Ectodermal cell (in vitro differentiated cells): Measurements from ENCODE around the gene PPP1R13L.
"Not testable (repeated sequence)": the region's sequence is repeated elsewhere in the genome, so short reads cannot be mapped to it uniquely, and the experiment has no call there.

Experiments
- H3K27ac ChIP-seq: 2 replicates; pipeline ENCODE4 v1.7.0; 2013; ENCODE audit warnings: mild to moderate bottlenecking, low read depth, low read length; ENCODE audit not compliant: insufficient read depth, poor library complexity, severe bottlenecking
- H3K27me3 ChIP-seq: 2 replicates; pipeline ENCODE4 v1.7.0; 2013; ENCODE audit warnings: mild to moderate bottlenecking, low read length; ENCODE audit not compliant: insufficient read depth, control insufficient read depth, poor library complexity, severe bottlenecking
- H3K36me3 ChIP-seq: one replicate; pipeline ENCODE4 v1.7.0; 2013; ENCODE audit warnings: low read length; ENCODE audit not compliant: control insufficient read depth, insufficient read depth
- H3K4me1 ChIP-seq: one replicate; pipeline ENCODE4 v1.7.0; 2013; ENCODE audit warnings: low read length; ENCODE audit not compliant: control insufficient read depth, insufficient read depth
- H3K4me3 ChIP-seq: 2 replicates; pipeline ENCODE4 v1.7.0; 2013; ENCODE audit warnings: low read depth, low read length, control low read depth; ENCODE audit not compliant: insufficient read depth
- H3K9me3 ChIP-seq: 2 replicates; pipeline ENCODE4 v1.7.0; 2013; ENCODE audit warnings: mild to moderate bottlenecking, low read length, moderate library complexity; ENCODE audit not compliant: control insufficient read depth
- WGBS, 2 experiments: methylation state at CpG; one replicate each; pipeline ENCODE4 v1.1.7; 2013; ENCODE audit warnings: missing lambda C conversion rate in 2 of 2; 5-methylcytosine and 5-hydroxymethylcytosine counted together

PPP1R13L gene

GRCh38 chr19:45407585-45407984 is 2.7 kb upstream of the PPP1R13L start:
- Histone ChIP-seq H3K4me1 (peaks cover 17% of the 10 kb centered on the region), H3K4me3 (peak overlapping the region; percentile 85), H3K27me3 (peaks cover 29% of the 10 kb centered on the region)
- WGBS, 2 experiments: 90 to 91% methylated on average over 5 of the region's 5 CpGs
- H3K9me3 ChIP-seq, H3K27ac ChIP-seq, H3K36me3 ChIP-seq: not testable (repeated sequence)

GRCh38 chr19:45407091-45407375 is 2.2 kb upstream of the PPP1R13L start:
- WGBS, 2 experiments: 1 to 2% methylated on average over 10 of the region's 10 CpGs
- H3K27me3 ChIP-seq: peaks cover 34% of the 10 kb centered on the region
- H3K9me3 ChIP-seq: no peaks in the 10 kb centered on the region
- peaks cover 22% of the 10 kb centered on the region for H3K4me1 ChIP-seq
- peak overlapping the region; percentile 85 for H3K4me3 ChIP-seq
- H3K27ac ChIP-seq: no peak overlapping the region
- peaks cover 6% of the 10 kb centered on the region for H3K36me3 ChIP-seq

- no peaks in the 10 kb centered on the region for H3K9me3 ChIP-seq
- 0% methylated on average over 51 of the region's 51 CpGs for WGBS, 2 experiments
- H3K4me1 ChIP-seq: peaks cover 22% of the 10 kb centered on the region
- H3K27me3 ChIP-seq: peaks cover 40% of the 10 kb centered on the region
- peaks cover 6% of the 10 kb centered on the region for H3K36me3 ChIP-seq
- H3K27ac ChIP-seq: peak within 1 kb of the TSS; percentile 99
- H3K4me3 ChIP-seq: peak within 1 kb of the TSS; percentile 85
Measured at GRCh38 chr19:45406226-45407090, 1.6 kb upstream of the PPP1R13L start, which contains the start of gene POLR1G. POLR1G (plus strand) TSS chr19:45406644; CDS start chr19:45406697, 53 bp downstream.

DNA sequence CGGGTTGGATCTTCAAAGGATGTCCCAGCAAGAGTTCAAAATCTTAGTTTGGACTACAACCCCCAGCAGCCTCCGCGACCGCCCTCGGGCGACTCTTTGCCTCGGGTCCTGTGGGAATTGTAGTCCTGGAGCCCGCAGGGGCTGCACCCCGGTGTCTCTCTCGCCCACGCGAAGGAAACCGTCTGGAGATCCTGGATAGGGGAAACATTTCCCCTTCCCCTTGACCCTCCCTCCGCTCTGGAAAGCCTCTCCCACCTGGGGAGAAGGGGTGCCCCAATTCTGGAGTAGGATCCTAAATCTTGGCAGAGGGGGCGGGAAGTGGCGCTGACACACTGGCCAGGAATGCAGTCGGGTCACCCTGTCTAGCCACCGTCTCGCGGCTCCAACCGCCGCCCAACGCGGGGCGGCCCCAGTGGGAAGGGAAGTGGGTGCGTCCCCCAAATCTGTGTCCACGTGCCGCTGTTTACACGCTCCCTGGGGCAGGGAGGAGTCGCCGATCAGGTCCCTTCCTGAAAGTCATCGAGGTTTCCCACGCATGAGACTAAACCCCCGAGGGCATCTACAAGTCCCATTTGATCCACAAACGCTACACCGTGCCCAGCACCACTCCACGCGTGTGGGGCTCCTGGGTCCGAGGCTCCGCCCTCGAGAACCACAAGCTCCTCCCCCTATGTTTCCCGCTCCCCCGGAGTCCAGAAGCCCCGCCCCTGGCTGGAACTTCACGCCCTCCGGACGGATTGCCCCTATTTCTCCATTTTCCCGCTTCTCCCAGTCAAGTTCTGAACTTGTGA is 761 bp upstream of the PPP1R13L start:
- peaks cover 41% of the 10 kb centered on the region for H3K27me3 ChIP-seq
- 1% methylated on average over 48 of the region's 48 CpGs for WGBS, 2 experiments
- peak overlapping the region; percentile 85 for H3K4me3 ChIP-seq
- no peaks in the 10 kb centered on the region for H3K9me3 ChIP-seq
- no peaks in the 10 kb centered on the region for H3K36me3 ChIP-seq
- H3K4me1 ChIP-seq: peaks cover 22% of the 10 kb centered on the region
- H3K27ac ChIP-seq: peak overlapping the region; percentile 99

GRCh38 chr19:45403781-45404556 is 900 bp downstream of the PPP1R13L start:
- Histone ChIP-seq H3K4me3 (peak overlapping the region; percentile 85), H3K27ac (no peak overlapping the region), H3K36me3 (no peaks in the 10 kb centered on the region), H3K4me1 (peaks cover 22% of the 10 kb centered on the region), H3K9me3 (no peaks in the 10 kb centered on the region), H3K27me3 (peaks cover 41% of the 10 kb centered on the region)
- WGBS, 2 experiments: 9 to 12% methylated on average over 25 of the region's 25 CpGs

- H3K36me3 ChIP-seq: no peaks in the 10 kb centered on the region
- peaks cover 46% of the 10 kb centered on the region for H3K27me3 ChIP-seq
- H3K27ac ChIP-seq: no peak overlapping the region
- WGBS, 2 experiments: 81 to 83% methylated on average over 4 of the region's 4 CpGs
- no peaks in the 10 kb centered on the region for H3K9me3 ChIP-seq
- no peak overlapping the region for H3K4me3 ChIP-seq
- peaks cover 27% of the 10 kb centered on the region for H3K4me1 ChIP-seq
Measured at GRCh38 chr19:45403272-45403671, 1.6 kb downstream of the PPP1R13L start.

GRCh38 chr19:45402298-45403061 is 2.4 kb downstream of the PPP1R13L start:
- 19 to 20% methylated on average over 40 of the region's 40 CpGs for WGBS, 2 experiments

GRCh38 chr19:45401815-45402214 is 3.1 kb downstream of the PPP1R13L start:
- Histone ChIP-seq H3K36me3 (no peaks in the 10 kb centered on the region), H3K9me3 (no peaks in the 10 kb centered on the region), H3K4me3 (no peak overlapping the region), H3K27me3 (peaks cover 46% of the 10 kb centered on the region), H3K27ac (no peak overlapping the region), H3K4me1 (peaks cover 27% of the 10 kb centered on the region)
- WGBS, 2 experiments: 93 to 96% methylated on average over 6 of the region's 6 CpGs

More at GRCh38 chr19:45402298-45403061, 2.4 kb downstream of the PPP1R13L start:
- Histone ChIP-seq H3K4me3 (peak overlapping the region; percentile 11), H3K27me3 (peaks cover 46% of the 10 kb centered on the region), H3K4me1 (peaks cover 27% of the 10 kb centered on the region), H3K36me3 (no peaks in the 10 kb centered on the region), H3K9me3 (no peaks in the 10 kb centered on the region), H3K27ac (no peak overlapping the region)

DNA sequence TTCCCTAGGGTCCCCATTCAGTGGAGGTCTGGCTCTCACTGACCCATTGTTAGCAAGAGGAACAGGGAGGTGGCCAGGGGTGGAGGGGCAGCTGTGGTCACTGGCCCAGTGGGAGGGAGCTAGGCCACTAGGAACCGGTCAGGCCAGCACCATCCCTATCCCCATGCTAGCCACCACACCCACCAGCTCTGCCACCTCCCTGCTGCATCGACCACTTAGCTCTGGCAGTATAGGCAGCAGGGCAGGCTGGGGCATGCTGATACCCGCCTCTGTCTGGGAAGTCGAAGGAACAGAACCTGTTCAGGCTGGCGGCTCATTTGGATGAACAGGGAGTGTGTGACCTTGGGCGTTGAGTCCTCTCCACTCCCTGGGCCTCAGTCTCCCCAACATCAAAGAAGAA is 4.7 kb downstream of the PPP1R13L start:
- peaks cover 52% of the 10 kb centered on the region for H3K27me3 ChIP-seq
- H3K36me3 ChIP-seq: no peaks in the 10 kb centered on the region
- 93 to 96% methylated on average over 6 of the region's 6 CpGs for WGBS, 2 experiments
- H3K4me1 ChIP-seq: peaks cover 27% of the 10 kb centered on the region
- H3K4me3 ChIP-seq: no peak overlapping the region
- no peak overlapping the region for H3K27ac ChIP-seq
- no peaks in the 10 kb centered on the region for H3K9me3 ChIP-seq
